SK-N-SH (cell line): Measurements from ENCODE around the gene ISYNA1. TPM values are rescaled to one million over a fixed set of nuclear protein-coding genes. Genes with fewer than 3 reads are reported as not detected.

Experiments used
- CTCF ChIA-PET: fragments of 300-600, 350-600 bp; formaldehyde crosslinking; extraction: SDS; loops from one replicate; lab custom pipeline; 2021; lab: Yijun Ruan, JAX
- POLR2A ChIA-PET: fragments of 350-600 bp; sonication (Branson Sonifier 250); formaldehyde crosslinking; extraction: SDS; loops from one replicate; lab custom pipeline; 2020; ENCODE audit warnings: antibody characterized with exemption, inconsistent platforms; lab: Yijun Ruan, JAX
- DNase-seq: peaks from one replicate; pipeline ENCODE4 v3.0.0; 2012
- H2AFZ ChIP-seq: fragments of 200-600 bp; sonication (generic); 2 replicates; pipeline ENCODE4 v1.8.1; 2016; ENCODE audit warnings: antibody characterized with exemption, mild to moderate bottlenecking, low read depth
- H3F3A ChIP-seq: fragments of 200-600 bp; sonication (generic); replicated peaks from 2 replicates; pipeline ENCODE3; 2016; ENCODE audit warnings: antibody characterized with exemption, mild to moderate bottlenecking; ENCODE audit not compliant: insufficient read depth
- H3K27ac ChIP-seq, 2 experiments: fragments of 200-500 bp in 1 of 2; fragments of 200-600 bp in 1 of 2; sonication (Bioruptor generic) in 1 of 2; sonication (generic), shearing (Covaris generic) in 1 of 2; 2 replicates each; pipeline versions ENCODE4 v1.5.1 to v1.6.1; 2014 to 2016; ENCODE audit warnings: low read depth in 2 of 2, inconsistent platforms in 1 of 2, low read length in 1 of 2, mild to moderate bottlenecking in 1 of 2, mixed read lengths in 1 of 2
- H3K27me3 ChIP-seq: fragments of 200-600 bp; sonication (generic), shearing (Covaris generic); 2 replicates; pipeline ENCODE4 v1.6.1; 2016; ENCODE audit warnings: mixed run types; ENCODE audit not compliant: insufficient read depth
- H3K36me3 ChIP-seq, 2 experiments: fragments of 200-500 bp in 1 of 2; fragments of 200-600 bp in 1 of 2; sonication (Bioruptor generic) in 1 of 2; sonication (generic) in 1 of 2; replicated peaks in 1 of 2; 2 replicates each; pipeline versions ENCODE3 to v1.5.1; 2014 to 2016; ENCODE audit warnings: low read length in 1 of 2, mild to moderate bottlenecking in 1 of 2; ENCODE audit not compliant: insufficient read depth in 2 of 2, control insufficient read depth in 1 of 2
- H3K4me1 ChIP-seq, 2 experiments: fragments of 200-500 bp in 1 of 2; fragments of 200-600 bp in 1 of 2; sonication (Bioruptor generic) in 1 of 2; sonication (generic), shearing (Covaris generic) in 1 of 2; 2 replicates each; pipeline versions ENCODE4 v1.5.1 to v1.6.1; 2014 to 2016; ENCODE audit warnings: low read depth in 1 of 2, low read length in 1 of 2, mixed run types in 1 of 2; ENCODE audit not compliant: insufficient read depth in 2 of 2, control insufficient read depth in 1 of 2
- H3K4me2 ChIP-seq: fragments of 200-600 bp; sonication (generic), shearing (Covaris generic); 2 replicates; pipeline ENCODE4 v1.6.1; 2017; ENCODE audit warnings: mixed run types
- H3K4me3 ChIP-seq, 2 experiments: fragments of 200-500 bp in 1 of 2; fragments of 200-600 bp in 1 of 2; sonication (Bioruptor generic) in 1 of 2; sonication (generic), shearing (Covaris generic) in 1 of 2; 2 replicates each; pipeline versions ENCODE4 v1.5.1 to v1.8.1; 2014 to 2016; ENCODE audit warnings: low read depth in 2 of 2, inconsistent platforms in 1 of 2, low read length in 1 of 2, mild to moderate bottlenecking in 1 of 2, mixed read lengths in 1 of 2, moderate library complexity in 1 of 2
- H3K79me2 ChIP-seq: fragments of 200-600 bp; sonication (generic); 2 replicates; pipeline ENCODE4 v1.8.1; 2017; ENCODE audit warnings: mild to moderate bottlenecking; ENCODE audit not compliant: insufficient read depth
- H3K9ac ChIP-seq: fragments of 200-600 bp; sonication (generic); 2 replicates; pipeline ENCODE4 v1.6.1; 2017; ENCODE audit warnings: mixed run types
- H3K9me2 ChIP-seq: fragments of 200-600 bp; sonication (generic); 2 replicates; pipeline ENCODE4 v1.6.1; 2017; ENCODE audit warnings: mixed run types
- H3K9me3 ChIP-seq: fragments of 200-600 bp; sonication (generic); 2 replicates; pipeline ENCODE4 v1.6.1; 2017; ENCODE audit warnings: mixed run types, mild to moderate bottlenecking, moderate library complexity
- H4K20me1 ChIP-seq: fragments of 200-600 bp; sonication (generic); 2 replicates; pipeline ENCODE4 v1.6.1; 2017; ENCODE audit warnings: mild to moderate bottlenecking, mixed run types; ENCODE audit not compliant: insufficient read depth
- CHD2 ChIP-seq: fragments of 150-350 bp; IDR thresholded peaks from 2 replicates; pipeline ENCODE4 v1.6.1; 2018; ENCODE audit warnings: low read length; ENCODE audit not compliant: partially characterized antibody
- ELF1 ChIP-seq: IDR thresholded peaks from 2 replicates; pipeline ENCODE4 v1.4.0; 2012
- EP300 ChIP-seq, 2 experiments: IDR thresholded peaks; 2 replicates each; pipeline versions ENCODE4 v1.4.0 to v1.6.1; 2012; ENCODE audit warnings: borderline replicate concordance in 1 of 2, low read depth in 1 of 2, low read length in 1 of 2
- FOXM1 ChIP-seq: IDR thresholded peaks from 2 replicates; pipeline ENCODE4 v1.4.0; 2012; ENCODE audit warnings: low read depth, mild to moderate bottlenecking
- GATA2 ChIP-seq: sonication (generic); formaldehyde crosslinking; IDR thresholded peaks from 2 replicates; pipeline ENCODE4 v1.5.0; 2020; ENCODE audit warnings: mild to moderate bottlenecking, missing genetic modification reagents
- MXI1 ChIP-seq: IDR thresholded peaks from 2 replicates; pipeline ENCODE4 v1.6.1; 2012; ENCODE audit warnings: mild to moderate bottlenecking, low read depth, low read length, improper control_type of control experiment
- NRF1 ChIP-seq: IDR thresholded peaks from 2 replicates; pipeline ENCODE4 v1.6.1; 2012; ENCODE audit warnings: low read depth, mild to moderate bottlenecking, low read length
- RCOR1 ChIP-seq: fragments of 150-350 bp; IDR thresholded peaks from 2 replicates; pipeline ENCODE4 v1.6.1; 2017; ENCODE audit warnings: antibody characterized with exemption, low read length
- RXRA ChIP-seq: IDR thresholded peaks from 2 replicates; pipeline ENCODE4 v1.4.0; 2012; ENCODE audit warnings: low read depth, mild to moderate bottlenecking, borderline replicate concordance
- SIN3A ChIP-seq: IDR thresholded peaks from 2 replicates; pipeline ENCODE4 v1.6.1; 2012; ENCODE audit warnings: low read depth, mild to moderate bottlenecking, low read length, moderate library complexity, borderline replicate concordance
- SMC3 ChIP-seq: IDR thresholded peaks from 2 replicates; pipeline ENCODE4 v1.6.1; 2012; ENCODE audit warnings: low read depth, low read length, improper control_type of control experiment
- TCF12 ChIP-seq: IDR thresholded peaks from 2 replicates; pipeline ENCODE4 v1.4.0; 2012
- WGBS: methylation state at CpG from one replicate; pipeline ENCODE4 v1.1.6; 2017; ENCODE audit warnings: low lambda C conversion rate; 5-methylcytosine and 5-hydroxymethylcytosine counted together
- polyA plus RNA-seq, 3 experiments: library from polyadenylated mRNA; depleted of rRNA; stranded (reverse); fragments of >200 nt; gene quantifications; 2 replicates each; pipeline ENCODE4 v1.2.3, GENCODE V29; 2012
- TF ChIP-seq, protein P1 (sequence below): IDR thresholded peaks from 2 replicates; pipeline ENCODE4 v1.4.0; 2012; ENCODE audit warnings: low read depth, borderline replicate concordance
- TF ChIP-seq, protein P2 (sequence below): IDR thresholded peaks from 2 replicates; pipeline ENCODE4 v1.6.1; 2012; ENCODE audit warnings: mild to moderate bottlenecking, low read depth, low read length, moderate library complexity
- TF ChIP-seq, protein P3 (sequence below): IDR thresholded peaks from 2 replicates; pipeline ENCODE4; 2012
- TF ChIP-seq, protein P4 (sequence below): fragments of 150-350 bp; IDR thresholded peaks from 2 replicates; pipeline ENCODE4 v1.6.1; 2017; ENCODE audit warnings: antibody characterized with exemption, low read length, low read depth, borderline replicate concordance
- TF ChIP-seq, protein P5 (sequence below): IDR thresholded peaks from 2 replicates; pipeline ENCODE4 v1.4.0; 2012; ENCODE audit warnings: low read depth, borderline replicate concordance

ISYNA1 gene
- polyA plus RNA-seq, 1 of the 3 experiments (the other 2 are of a cell fraction): 48.0 TPM

DNA sequence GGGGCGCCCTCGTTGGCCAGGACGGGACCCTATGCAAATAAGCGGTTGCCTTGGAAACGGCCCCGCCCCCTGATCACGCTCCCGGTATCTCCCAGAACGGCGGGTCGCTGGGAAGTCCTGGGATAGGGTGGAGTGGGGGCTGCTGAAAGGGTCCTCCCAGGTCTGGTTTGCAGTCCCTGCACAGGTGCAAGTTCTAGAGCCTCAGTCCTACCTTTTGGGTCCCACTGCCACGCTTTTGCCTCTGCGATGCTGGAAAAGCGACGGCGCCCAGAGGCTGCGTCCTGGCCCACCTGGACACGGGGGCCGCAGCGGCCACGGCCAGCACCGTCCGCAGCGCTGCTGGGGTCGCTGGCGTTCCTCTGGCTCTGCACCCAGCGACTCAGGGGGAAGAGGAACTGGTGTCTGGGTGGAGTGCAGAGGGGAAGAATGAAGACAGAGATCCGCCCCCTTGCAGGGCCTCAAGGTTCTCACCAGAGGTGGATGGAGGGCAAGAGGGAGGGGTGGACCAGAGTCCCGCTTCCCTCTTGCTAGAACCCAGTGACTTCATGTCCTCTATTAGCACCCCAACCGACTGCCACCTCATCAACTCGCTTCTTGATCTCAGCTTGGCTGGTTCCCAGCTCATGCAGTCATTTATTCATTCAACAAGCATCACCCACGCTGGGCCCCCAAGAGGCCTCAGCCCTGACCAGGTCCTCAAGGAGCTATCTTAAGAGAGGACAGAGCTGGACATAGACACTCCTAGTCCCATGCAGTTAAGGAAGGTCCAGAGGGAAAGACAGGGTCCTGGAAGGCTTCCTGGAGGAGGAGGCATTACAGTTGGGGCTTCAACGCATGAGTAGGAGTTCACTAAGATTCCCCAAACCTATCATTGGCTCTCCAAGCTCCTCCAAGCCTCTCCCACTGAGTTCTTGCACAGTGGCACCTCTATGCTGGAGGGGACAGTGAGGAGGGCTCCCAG is 40.4 kb downstream of the ISYNA1 start, which contains the start of gene LRRC25:
LRRC25 (minus strand) TSS at position 381 of the 961 bp plus-strand sequence. CDS start 659 bp downstream, outside the sequence.
- H3K9me3 ChIP-seq: no peaks in the 10 kb centered on the region
- no peaks in the 10 kb centered on the region for H4K20me1 ChIP-seq
- peak; percentile 63 for DNase-seq
- H3K4me1 ChIP-seq: no peaks in the 10 kb centered on the region; a peak in 1 of 4 replicates
- no peak within 1 kb of the TSS for H2AFZ ChIP-seq
- H3K9ac ChIP-seq: no peak within 1 kb of the TSS
- no peak within 1 kb of the TSS for H3K4me3 ChIP-seq
- H3K79me2 ChIP-seq: no peaks in the 10 kb centered on the region
- 31% methylated on average over 21 of the region's 33 CpGs for whole genome bisulfite sequencing
- no peak within 1 kb of the TSS for H3K4me2 ChIP-seq
- H3F3A ChIP-seq: peaks cover 3% of the 10 kb centered on the region
- ChIA-PET CTCF (interaction anchor here (0.9 to 3.9 kb wide), 7 partner anchors 9 to 118 kb away, joined by 3 to 25 read pairs (median 5); partner anchors contain the start of genes GDF15 and SSBP4), POLR2A (no interaction called here)
- no peaks in the 10 kb centered on the region for H3K36me3 ChIP-seq
- H3K27me3 ChIP-seq: no peaks in the 10 kb centered on the region
- TF ChIP-seq MXI1 (no peak), EP300 (IDR thresholded peaks at IDR 0.05; ENCODE audit: borderline replicate concordance in 1 of 2, low read depth in 1 of 2, low read length in 1 of 2) (no peak), ELF1 (no peak), GATA2 (CRISPR knock-in tag) (no peak), RXRA (no peak), SMC3 (no peak), RCOR1 (no peak), SIN3A (no peak), CHD2 (no peak), FOXM1 (no peak), NRF1 (no peak), TCF12 (no peak)
- TF ChIP-seq, protein P1, sequence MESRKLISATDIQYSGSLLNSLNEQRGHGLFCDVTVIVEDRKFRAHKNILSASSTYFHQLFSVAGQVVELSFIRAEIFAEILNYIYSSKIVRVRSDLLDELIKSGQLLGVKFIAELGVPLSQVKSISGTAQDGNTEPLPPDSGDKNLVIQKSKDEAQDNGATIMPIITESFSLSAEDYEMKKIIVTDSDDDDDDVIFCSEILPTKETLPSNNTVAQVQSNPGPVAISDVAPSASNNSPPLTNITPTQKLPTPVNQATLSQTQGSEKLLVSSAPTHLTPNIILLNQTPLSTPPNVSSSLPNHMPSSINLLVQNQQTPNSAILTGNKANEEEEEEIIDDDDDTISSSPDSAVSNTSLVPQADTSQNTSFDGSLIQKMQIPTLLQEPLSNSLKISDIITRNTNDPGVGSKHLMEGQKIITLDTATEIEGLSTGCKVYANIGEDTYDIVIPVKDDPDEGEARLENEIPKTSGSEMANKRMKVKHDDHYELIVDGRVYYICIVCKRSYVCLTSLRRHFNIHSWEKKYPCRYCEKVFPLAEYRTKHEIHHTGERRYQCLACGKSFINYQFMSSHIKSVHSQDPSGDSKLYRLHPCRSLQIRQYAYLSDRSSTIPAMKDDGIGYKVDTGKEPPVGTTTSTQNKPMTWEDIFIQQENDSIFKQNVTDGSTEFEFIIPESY: no peak
- TF ChIP-seq, protein P2, sequence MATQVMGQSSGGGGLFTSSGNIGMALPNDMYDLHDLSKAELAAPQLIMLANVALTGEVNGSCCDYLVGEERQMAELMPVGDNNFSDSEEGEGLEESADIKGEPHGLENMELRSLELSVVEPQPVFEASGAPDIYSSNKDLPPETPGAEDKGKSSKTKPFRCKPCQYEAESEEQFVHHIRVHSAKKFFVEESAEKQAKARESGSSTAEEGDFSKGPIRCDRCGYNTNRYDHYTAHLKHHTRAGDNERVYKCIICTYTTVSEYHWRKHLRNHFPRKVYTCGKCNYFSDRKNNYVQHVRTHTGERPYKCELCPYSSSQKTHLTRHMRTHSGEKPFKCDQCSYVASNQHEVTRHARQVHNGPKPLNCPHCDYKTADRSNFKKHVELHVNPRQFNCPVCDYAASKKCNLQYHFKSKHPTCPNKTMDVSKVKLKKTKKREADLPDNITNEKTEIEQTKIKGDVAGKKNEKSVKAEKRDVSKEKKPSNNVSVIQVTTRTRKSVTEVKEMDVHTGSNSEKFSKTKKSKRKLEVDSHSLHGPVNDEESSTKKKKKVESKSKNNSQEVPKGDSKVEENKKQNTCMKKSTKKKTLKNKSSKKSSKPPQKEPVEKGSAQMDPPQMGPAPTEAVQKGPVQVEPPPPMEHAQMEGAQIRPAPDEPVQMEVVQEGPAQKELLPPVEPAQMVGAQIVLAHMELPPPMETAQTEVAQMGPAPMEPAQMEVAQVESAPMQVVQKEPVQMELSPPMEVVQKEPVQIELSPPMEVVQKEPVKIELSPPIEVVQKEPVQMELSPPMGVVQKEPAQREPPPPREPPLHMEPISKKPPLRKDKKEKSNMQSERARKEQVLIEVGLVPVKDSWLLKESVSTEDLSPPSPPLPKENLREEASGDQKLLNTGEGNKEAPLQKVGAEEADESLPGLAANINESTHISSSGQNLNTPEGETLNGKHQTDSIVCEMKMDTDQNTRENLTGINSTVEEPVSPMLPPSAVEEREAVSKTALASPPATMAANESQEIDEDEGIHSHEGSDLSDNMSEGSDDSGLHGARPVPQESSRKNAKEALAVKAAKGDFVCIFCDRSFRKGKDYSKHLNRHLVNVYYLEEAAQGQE: no peak
- TF ChIP-seq, protein P3, sequence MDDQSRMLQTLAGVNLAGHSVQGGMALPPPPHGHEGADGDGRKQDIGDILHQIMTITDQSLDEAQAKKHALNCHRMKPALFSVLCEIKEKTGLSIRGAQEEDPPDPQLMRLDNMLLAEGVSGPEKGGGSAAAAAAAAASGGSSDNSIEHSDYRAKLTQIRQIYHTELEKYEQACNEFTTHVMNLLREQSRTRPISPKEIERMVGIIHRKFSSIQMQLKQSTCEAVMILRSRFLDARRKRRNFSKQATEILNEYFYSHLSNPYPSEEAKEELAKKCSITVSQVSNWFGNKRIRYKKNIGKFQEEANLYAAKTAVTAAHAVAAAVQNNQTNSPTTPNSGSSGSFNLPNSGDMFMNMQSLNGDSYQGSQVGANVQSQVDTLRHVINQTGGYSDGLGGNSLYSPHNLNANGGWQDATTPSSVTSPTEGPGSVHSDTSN: no peak
- TF ChIP-seq, protein P4, sequence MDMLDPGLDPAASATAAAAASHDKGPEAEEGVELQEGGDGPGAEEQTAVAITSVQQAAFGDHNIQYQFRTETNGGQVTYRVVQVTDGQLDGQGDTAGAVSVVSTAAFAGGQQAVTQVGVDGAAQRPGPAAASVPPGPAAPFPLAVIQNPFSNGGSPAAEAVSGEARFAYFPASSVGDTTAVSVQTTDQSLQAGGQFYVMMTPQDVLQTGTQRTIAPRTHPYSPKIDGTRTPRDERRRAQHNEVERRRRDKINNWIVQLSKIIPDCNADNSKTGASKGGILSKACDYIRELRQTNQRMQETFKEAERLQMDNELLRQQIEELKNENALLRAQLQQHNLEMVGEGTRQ: no peak
- TF ChIP-seq, protein P5, sequence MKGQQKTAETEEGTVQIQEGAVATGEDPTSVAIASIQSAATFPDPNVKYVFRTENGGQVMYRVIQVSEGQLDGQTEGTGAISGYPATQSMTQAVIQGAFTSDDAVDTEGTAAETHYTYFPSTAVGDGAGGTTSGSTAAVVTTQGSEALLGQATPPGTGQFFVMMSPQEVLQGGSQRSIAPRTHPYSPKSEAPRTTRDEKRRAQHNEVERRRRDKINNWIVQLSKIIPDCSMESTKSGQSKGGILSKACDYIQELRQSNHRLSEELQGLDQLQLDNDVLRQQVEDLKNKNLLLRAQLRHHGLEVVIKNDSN: no peak
- H3K9me2 ChIP-seq: no peaks in the 10 kb centered on the region
- H3K27ac ChIP-seq: no peak within 1 kb of the TSS
